ENCODE data around the gene MIF.
"Not testable (repeated sequence)": the region's sequence is repeated elsewhere in the genome, so short reads cannot be mapped to it uniquely, and the experiment has no call there.

The MIF gene

GRCh38 chr22:23920267-23920611, 26.1 kb downstream of the MIF start:
- not testable (repeated sequence) for H3K27ac ChIP-seq (ENCODE audit: low read depth, low read length)

GRCh38 chr22:23921586-23922201, 27.5 kb downstream of the MIF start:
- not testable (repeated sequence) for H3K4me1 ChIP-seq (ENCODE audit: control insufficient read depth, insufficient read depth, low read length); H3K9ac ChIP-seq (ENCODE audit: low read length); H3K27me3 ChIP-seq (ENCODE audit: control insufficient read depth, insufficient read depth, low read length); H3K36me3 ChIP-seq (ENCODE audit: control insufficient read depth, insufficient read depth, low read length); H3K27ac ChIP-seq (ENCODE audit: low read depth, low read length); H3K4me3 ChIP-seq (ENCODE audit: low read depth, low read length)
- H3K9me3 ChIP-seq (ENCODE audit: control insufficient read depth, insufficient read depth, low read depth, low read length) = peaks cover 27% of the 10 kb centered on the region

More at GRCh38 chr22:23920267-23920611, 26.1 kb downstream of the MIF start:
- H3K4me3 ChIP-seq (ENCODE audit: low read depth, low read length); H3K27me3 ChIP-seq (ENCODE audit: control insufficient read depth, insufficient read depth, low read length); H3K36me3 ChIP-seq (ENCODE audit: control insufficient read depth, insufficient read depth, low read length); H3K9ac ChIP-seq (ENCODE audit: low read length); H3K4me1 ChIP-seq (ENCODE audit: control insufficient read depth, insufficient read depth, low read length): not testable (repeated sequence)
- H3K9me3 ChIP-seq (ENCODE audit: control insufficient read depth, insufficient read depth, low read depth, low read length) = peaks cover 17% of the 10 kb centered on the region

GRCh38 chr22:23922921-23923320, 28.7 kb downstream of the MIF start:
- Histone ChIP-seq H3K36me3 (ENCODE audit: control insufficient read depth, insufficient read depth, low read length) (no peaks in the 10 kb centered on the region), H3K27ac (ENCODE audit: low read depth, low read length) (no peak overlapping the region), H3K27me3 (ENCODE audit: control insufficient read depth, insufficient read depth, low read length) (no peaks in the 10 kb centered on the region), H3K9me3 (ENCODE audit: control insufficient read depth, insufficient read depth, low read depth, low read length) (peaks cover 30% of the 10 kb centered on the region), H3K4me3 (ENCODE audit: low read depth, low read length) (no peak overlapping the region), H3K4me1 (ENCODE audit: control insufficient read depth, insufficient read depth, low read length) (no peaks in the 10 kb centered on the region), H3K9ac (ENCODE audit: low read length) (no peak overlapping the region)

GRCh38 chr22:23925020-23925606, 30.9 kb downstream of the MIF start:
- Histone ChIP-seq H3K9ac (ENCODE audit: low read length) (no peak overlapping the region), H3K9me3 (ENCODE audit: control insufficient read depth, insufficient read depth, low read depth, low read length) (peaks cover 30% of the 10 kb centered on the region), H3K4me1 (ENCODE audit: control insufficient read depth, insufficient read depth, low read length) (no peaks in the 10 kb centered on the region), H3K27me3 (ENCODE audit: control insufficient read depth, insufficient read depth, low read length) (no peaks in the 10 kb centered on the region), H3K27ac (ENCODE audit: low read depth, low read length) (no peak overlapping the region), H3K4me3 (ENCODE audit: low read depth, low read length) (no peak overlapping the region), H3K36me3 (ENCODE audit: control insufficient read depth, insufficient read depth, low read length) (no peaks in the 10 kb centered on the region)

- Histone ChIP-seq H3K9ac (ENCODE audit: low read length) (no peak overlapping the region), H3K27ac (ENCODE audit: low read depth, low read length) (no peak overlapping the region), H3K27me3 (ENCODE audit: control insufficient read depth, insufficient read depth, low read length) (no peaks in the 10 kb centered on the region), H3K4me1 (ENCODE audit: control insufficient read depth, insufficient read depth, low read length) (no peaks in the 10 kb centered on the region), H3K36me3 (ENCODE audit: control insufficient read depth, insufficient read depth, low read length) (no peaks in the 10 kb centered on the region), H3K4me3 (ENCODE audit: low read depth, low read length) (no peak overlapping the region), H3K9me3 (ENCODE audit: control insufficient read depth, insufficient read depth, low read depth, low read length) (peaks cover 40% of the 10 kb centered on the region)
Observed at GRCh38 chr22:23926561-23926960, 32.4 kb downstream of the MIF start.

- no peak overlapping the region for H3K27ac ChIP-seq (ENCODE audit: low read depth, low read length)
- no peaks in the 10 kb centered on the region for H3K36me3 ChIP-seq (ENCODE audit: control insufficient read depth, insufficient read depth, low read length)
- no peak overlapping the region for H3K4me3 ChIP-seq (ENCODE audit: low read depth, low read length)
- H3K9me3 ChIP-seq (ENCODE audit: control insufficient read depth, insufficient read depth, low read depth, low read length) = peaks cover 5% of the 10 kb centered on the region; the same call in 1 of the 2 replicates
- no peaks in the 10 kb centered on the region for H3K27me3 ChIP-seq (ENCODE audit: control insufficient read depth, insufficient read depth, low read length)
- no peak overlapping the region for H3K9ac ChIP-seq (ENCODE audit: low read length)
- H3K4me1 ChIP-seq (ENCODE audit: control insufficient read depth, insufficient read depth, low read length) = no peaks in the 10 kb centered on the region
Observed at GRCh38 chr22:23938328-23939016, 44.3 kb downstream of the MIF start.

- no peaks in the 10 kb centered on the region for H3K36me3 ChIP-seq (ENCODE audit: control insufficient read depth, insufficient read depth, low read length)
- 0 out of 2 replicates have a peak, but pooled peaks cover 2% of the 10 kb centered on the region for H3K9me3 ChIP-seq (ENCODE audit: control insufficient read depth, insufficient read depth, low read depth, low read length)
- H3K4me1 ChIP-seq (ENCODE audit: control insufficient read depth, insufficient read depth, low read length) = no peaks in the 10 kb centered on the region
- H3K4me3 ChIP-seq (ENCODE audit: low read depth, low read length) = no peak overlapping the region
- no peak overlapping the region for H3K27ac ChIP-seq (ENCODE audit: low read depth, low read length)
- no peaks in the 10 kb centered on the region for H3K27me3 ChIP-seq (ENCODE audit: control insufficient read depth, insufficient read depth, low read length)
- no peak overlapping the region for H3K9ac ChIP-seq (ENCODE audit: low read length)
Observed at GRCh38 chr22:23939017-23939357, 44.8 kb downstream of the MIF start.

- not testable (repeated sequence) for H3K27me3 ChIP-seq (ENCODE audit: control insufficient read depth, insufficient read depth, low read length); H3K4me1 ChIP-seq (ENCODE audit: control insufficient read depth, insufficient read depth, low read length); H3K36me3 ChIP-seq (ENCODE audit: control insufficient read depth, insufficient read depth, low read length); H3K9me3 ChIP-seq (ENCODE audit: control insufficient read depth, insufficient read depth, low read depth, low read length); H3K9ac ChIP-seq (ENCODE audit: low read length); H3K4me3 ChIP-seq (ENCODE audit: low read depth, low read length); H3K27ac ChIP-seq (ENCODE audit: low read depth, low read length)
Observed at GRCh38 chr22:23940166-23940565, 46.0 kb downstream of the MIF start.

Data from HUES6 (cell line).